ENCODE data around the gene TMPRSS2.

- no peak for TF ChIP-seq POLR2A (IDR thresholded peaks at IDR 0.05)
- no peak for TF ChIP-seq CTCF (IDR thresholded peaks at IDR 0.05)
These were observed 39.2 kb upstream of the TMPRSS2 start for GRCh38 chr21:41547111-41547510.
